Stimulated activated CD4-positive, alpha-beta T cell treated with anti-CD3 and anti-CD28 coated beads, Interleukin-4, amount 100 ng/mL, for 4 hours (primary cell): Measurements from ENCODE around the gene RPLP1.
A peak's percentile ranks its signal among the peaks of the same experiment; 100 is the strongest.

ENCODE experiments used
- DNase-seq, 2 experiments: peaks; one replicate each; pipeline ENCODE4 v3.0.0-alpha.2; 2020

RPLP1 gene

DNA sequence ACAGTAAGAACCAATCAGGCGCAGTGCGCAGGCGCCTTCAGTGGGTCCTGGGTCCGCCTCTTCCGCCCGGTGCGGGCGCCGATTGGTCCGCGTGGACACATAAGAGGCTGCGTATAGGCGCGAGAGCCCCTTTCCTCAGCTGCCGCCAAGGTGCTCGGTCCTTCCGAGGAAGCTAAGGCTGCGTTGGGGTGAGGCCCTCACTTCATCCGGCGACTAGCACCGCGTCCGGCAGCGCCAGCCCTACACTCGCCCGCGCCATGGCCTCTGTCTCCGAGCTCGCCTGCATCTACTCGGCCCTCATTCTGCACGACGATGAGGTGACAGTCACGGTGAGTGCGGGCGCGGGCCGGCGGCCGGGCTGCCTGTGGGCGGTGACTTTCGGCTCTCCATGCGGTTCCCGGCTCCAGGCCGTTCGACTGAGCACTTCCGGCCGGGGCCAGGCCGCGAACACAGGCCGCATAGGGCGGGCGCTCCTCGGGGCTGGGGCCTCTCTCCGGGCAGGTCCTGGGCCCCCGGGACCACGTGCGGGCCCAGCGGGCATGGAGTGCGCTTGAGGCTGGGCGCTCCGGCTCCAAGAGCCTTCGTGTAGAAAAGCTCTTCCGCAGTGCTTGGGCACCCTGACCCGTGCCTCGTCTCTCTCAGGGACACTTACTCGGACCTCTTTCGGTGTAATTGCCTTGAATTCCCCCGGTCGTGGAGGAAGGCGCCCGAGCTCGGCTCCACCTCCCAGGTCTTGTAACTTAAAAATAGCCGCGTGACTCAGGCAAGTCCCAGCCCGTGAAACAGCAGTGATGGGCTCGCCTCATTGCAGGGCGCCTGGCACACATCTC lies at the start of gene RPLP1:
TSS of gene RPLP1 (plus strand) at position 127 of the 830 bp plus-strand sequence. CDS start at position 258, 131 bp downstream.
- DNase-seq, result peak; percentile 95

GRCh38 chr15:69403594-69403993 lies 49.0 kb upstream of the RPLP1 start:
- DNase-seq, result no peak

DNA sequence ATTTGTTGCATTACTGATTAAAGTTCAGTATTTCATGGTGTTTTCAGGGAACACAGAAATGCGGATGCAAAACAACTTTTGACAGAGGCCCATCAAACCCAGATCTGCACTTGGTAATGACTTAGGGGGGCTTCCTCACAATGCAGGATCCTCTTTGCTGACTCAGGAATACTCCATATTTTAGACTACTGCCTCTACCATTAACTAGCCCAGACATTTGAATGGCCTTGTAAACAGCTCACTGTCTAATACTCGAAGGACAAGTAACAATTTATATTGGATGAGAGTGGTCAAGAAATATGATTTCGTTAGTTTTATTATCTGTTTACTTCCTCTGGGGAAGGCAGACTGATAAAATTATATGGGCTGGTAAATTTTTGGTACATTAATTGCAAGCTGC lies 47.5 kb upstream of the RPLP1 start:
- DNase-seq, result no peak

DNA sequence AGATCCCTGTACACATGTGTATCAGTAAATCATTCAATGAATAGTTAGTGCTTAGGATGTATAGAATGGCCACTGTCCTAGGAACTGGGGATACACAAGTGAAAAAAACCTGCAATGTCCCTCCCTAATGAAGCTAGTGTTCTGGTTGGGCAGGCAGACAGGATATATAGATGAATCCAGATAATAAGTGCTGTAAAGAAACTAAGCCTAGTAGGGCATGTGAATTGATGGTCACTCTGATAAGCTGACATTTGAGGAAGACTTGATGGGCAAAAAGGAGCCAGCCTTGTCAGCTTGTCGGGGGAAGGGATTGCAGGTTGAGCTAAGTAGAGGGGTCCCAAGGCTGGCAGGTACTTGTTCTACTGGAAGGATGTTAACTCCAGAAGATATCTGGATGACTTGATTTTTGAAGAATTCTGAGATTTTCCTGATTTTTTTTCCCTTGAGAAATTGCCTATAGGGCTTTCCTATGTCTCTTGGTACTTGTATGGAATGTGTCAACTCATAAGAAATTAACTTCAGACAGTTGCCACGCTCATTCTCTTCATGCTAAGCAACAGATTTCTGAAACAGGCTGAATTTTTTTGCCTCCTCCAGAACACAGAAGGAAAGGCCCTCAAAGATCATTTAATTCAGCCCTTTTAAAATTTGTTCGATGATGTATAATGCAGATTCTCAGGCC lies 44.8 kb upstream of the RPLP1 start:
- DNase-seq, result no peak

DNA sequence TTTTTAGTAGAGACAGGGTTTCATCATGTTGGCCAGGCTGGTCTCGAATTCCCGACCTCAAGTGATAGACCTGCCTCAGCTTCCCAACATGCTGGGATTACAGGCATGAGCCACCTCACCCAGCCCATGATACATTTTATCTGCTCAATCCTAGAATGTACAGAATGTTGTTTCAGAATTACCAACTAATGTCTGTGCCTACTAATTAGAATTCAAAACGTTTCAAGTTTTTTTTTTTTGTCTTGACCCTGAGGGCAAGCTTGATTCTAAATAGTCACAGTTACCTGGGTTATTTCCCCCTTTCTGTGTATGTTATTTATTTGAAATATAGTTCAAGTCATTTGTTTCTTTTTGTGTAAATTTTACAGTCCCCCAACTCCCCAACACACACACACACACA lies 43.8 kb upstream of the RPLP1 start:
- no peak for DNase-seq

DNA sequence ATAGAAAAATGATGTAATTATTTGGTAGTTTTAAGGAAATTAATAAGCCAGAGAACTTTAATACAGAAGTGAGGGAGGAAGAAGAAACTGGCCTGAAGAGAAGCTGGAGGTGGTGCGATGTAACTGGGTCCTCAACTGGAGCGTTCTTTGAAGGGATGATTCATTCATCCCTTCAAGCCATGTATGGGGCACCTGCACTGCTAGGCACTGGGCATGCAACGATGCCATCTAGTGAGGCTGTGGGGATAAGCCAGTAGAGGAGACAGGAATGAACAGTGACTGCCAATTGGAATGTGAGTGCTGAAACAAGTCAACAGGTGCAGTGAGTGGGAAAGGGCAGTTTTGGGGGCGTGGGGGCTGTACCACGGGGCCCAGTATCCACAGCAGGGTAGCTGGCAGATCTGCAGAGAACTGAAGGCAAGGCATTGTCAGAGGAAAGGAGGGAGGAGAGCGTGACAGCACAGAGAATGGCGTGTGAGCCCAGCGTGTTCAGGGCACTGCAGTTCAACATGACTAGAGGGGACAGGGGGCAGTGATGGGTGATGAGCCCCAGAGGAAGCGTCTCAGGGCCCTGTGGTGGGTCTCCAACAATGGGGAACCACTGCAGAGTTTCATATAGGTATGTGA lies 42.3 kb upstream of the RPLP1 start:
- peak; percentile 11 to 41 for DNase-seq

DNA sequence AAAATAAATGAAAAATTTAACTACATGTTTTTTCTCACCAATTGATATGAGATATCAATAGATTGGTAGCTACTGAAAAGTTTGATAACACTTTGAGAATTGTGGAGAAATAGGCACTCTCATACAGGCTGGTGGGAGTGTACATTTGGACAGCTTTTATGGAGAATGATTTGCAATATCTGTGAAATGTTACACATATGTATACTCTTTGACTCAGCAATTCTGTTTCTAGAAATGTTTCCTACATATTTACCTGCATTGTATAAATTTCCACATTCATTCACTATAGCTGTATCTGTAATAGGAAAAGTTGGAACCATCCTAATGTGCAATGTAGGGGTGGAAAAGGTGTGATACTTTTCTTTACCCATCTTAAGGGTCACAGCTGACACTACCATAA lies 40.3 kb upstream of the RPLP1 start:
- no peak for DNase-seq

DNA sequence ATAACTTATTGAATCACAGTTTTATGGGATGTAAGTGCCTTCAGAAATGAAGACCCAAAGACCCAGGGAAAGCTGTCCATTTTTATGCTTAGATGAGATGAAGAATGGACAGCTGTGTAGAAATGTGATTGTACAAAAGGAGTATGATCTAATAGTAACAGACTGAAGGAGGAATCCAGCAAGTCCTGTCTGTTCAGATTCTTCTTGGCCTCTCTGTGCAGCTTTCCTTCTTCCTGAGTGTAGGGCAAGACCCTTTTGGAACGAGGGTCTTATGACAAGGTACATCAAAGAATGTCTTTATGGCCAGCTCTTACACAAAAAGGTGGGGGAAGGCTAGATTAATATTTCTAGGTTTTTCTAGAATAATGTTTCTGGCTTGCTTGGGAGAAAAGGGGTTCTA lies 39.9 kb upstream of the RPLP1 start:
- no peak for DNase-seq

GRCh38 chr15:69413822-69414700 lies 38.6 kb upstream of the RPLP1 start, which contains the start of gene KIF23:
Gene KIF23 (plus strand): TSS chr15:69414349. CDS start chr15:69414466, 117 bp downstream.
- peak; percentile 91 to 92 for DNase-seq

- DNase-seq, result peak in 1 of 2 experiments; percentile 7
These were observed 37.9 kb upstream of the RPLP1 start for GRCh38 chr15:69414701-69415167.

DNA sequence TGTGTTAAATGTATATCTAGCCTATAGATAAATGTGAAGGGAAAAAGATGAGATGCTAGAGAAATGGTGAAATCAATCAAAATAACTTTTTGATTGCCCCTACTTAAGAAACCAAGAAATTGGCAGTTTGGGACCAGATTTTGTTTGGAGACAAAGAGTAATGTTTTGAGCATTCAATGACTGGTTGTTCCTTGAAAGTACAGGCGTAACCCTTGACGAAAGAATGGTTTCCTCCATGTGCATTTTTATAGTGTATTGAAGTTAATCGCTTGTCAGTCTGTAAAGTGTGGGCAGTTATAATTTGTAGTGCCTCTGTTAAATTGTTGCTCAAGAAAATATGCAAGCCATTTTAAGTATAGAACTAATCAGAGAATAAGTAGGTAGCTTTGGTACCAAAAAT lies 37.2 kb upstream of the RPLP1 start:
- no peak for DNase-seq

DNA sequence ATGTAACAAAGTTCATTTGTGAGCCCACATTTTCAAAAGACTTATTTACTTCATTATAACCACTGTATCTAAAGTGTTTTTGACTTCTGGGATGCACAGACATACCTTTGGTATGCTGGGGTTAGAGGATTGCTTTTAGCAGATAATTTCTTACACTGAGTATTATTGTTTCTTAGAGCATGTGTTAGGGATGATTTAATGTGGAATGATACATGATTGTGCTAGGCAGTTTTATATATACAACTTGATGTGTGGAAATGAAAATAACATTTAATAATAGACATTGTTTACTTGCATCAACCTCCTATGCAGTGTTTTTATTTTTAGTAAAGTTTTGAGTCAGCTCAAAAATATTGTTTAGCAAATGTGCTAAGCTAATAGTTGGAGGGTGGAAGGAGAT lies 35.0 kb upstream of the RPLP1 start:
- no peak for DNase-seq

DNA sequence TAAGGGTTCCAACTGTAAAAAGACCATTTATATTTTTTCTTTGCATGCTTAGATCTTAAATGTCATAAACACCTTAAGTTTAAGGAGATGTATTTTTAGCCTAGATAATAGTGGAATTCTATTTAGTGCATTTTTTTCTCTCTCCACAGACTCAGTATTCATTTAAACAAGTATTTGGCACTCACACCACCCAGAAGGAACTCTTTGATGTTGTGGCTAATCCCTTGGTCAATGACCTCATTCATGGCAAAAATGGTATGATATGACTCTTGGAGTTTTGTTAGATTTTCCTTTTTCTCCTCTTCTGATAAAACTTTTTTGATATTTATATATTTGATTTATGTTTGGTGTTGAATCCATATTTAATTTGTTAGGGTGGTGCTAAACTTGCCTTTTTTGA lies 31.1 kb upstream of the RPLP1 start:
- no peak for DNase-seq

- DNase-seq, result no peak
These were observed 30.2 kb upstream of the RPLP1 start for GRCh38 chr15:69422336-69422895.

DNA sequence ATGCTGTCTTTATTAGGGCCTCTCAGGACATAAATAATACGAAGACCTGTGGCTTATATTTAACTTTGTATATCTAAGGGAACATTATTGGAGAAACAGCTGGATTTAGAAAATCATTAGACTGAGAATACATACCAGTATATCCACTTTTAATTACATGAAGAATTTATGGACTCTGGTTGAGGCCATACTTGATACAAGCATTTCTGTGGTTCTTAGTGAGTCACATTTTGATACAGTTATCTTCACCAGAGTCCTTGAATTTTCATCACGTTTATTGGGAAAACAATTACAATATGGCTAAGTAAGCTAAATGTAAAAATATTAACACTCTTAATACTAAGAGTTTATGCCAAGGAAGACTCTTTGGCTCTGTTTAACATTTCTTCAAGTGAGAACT lies 28.6 kb upstream of the RPLP1 start:
- no peak for DNase-seq

DNA sequence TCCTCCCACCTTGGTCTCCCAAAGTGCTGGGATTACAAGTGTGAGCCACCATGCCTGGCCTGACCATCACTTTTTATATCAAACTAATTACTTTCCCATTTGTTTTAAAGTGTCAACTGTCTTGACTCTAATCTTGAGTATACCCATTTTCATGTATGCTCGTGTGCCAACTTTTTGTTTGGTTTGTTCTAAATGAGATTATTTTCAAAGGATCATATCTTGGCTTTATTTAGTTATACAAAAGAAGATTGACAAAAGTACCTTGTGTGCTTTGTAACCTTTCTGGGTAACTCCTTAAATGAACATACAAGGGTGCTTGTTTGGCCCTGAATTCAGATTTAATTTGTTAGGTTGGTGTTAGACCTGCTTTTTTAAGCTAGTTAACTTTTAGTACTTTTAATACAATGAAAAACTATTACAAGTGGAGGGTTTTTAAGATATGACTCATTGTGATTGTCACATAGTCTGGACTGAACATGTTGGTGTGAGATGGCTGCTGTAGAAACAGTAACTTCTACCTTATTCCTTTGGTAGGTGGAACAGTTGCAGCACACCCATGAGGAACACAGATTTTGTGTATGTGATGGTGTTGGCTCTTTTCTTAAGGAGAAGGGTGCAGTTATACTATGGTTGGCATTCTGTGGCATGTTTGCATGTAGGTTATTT lies 27.7 kb upstream of the RPLP1 start:
- no peak for DNase-seq

GRCh38 chr15:69433831-69434230 lies 18.8 kb upstream of the RPLP1 start:
- DNase-seq, result no peak

DNA sequence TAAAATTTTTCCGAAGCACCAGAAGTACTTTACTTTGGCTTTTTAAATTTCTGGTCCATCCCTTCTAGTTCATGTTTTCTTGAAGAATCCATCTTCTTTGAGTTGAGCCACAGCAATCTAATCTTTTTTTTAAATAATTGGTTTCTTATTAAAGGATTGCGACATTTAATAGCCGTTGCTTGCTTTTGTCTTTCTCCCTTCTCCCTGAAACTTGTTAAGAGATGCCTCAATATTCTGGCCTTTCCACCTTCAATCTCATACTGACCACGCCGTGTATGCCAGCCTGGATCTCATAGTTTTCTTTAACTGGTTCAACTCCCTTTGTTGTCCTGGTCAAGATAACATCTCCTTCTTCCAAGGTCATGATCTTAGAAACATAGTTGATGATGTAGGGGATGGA lies 18.4 kb upstream of the RPLP1 start:
- DNase-seq, result no peak

GRCh38 chr15:69434679-69435078 lies 17.9 kb upstream of the RPLP1 start:
- DNase-seq, result no peak

DNA sequence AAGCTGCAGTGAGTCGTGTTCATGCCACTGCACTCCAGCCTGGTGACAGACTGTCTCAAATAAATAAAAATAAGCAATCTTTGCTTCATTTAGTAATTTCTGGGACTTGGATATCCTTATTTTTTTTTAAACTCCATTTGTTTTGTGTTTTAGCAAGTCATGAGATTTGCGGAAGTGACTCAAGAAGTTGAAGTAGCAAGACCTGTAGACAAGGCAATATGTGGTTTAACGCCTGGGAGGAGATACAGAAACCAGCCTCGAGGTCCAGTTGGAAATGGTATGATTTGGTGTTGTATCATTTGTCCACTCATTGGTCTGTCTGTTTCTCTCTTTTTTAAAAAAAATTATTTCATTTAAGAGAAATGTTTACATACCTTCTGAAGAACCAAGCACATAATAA lies 16.6 kb upstream of the RPLP1 start:
- DNase-seq, result no peak

GRCh38 chr15:69436951-69437350 lies 15.7 kb upstream of the RPLP1 start:
- DNase-seq, result no peak

GRCh38 chr15:69439623-69440022 lies 13.0 kb upstream of the RPLP1 start:
- DNase-seq, result no peak
